ENCODE data around the gene RBX1.

GRCh38 chr22:40908895-40909294 lies 42.3 kb upstream of the RBX1 start:
- TF ChIP-seq CTCF (IDR thresholded peaks at IDR 0.05) (no peak), EZH2 (IDR thresholded peaks at IDR 0.05) (no peak)

Data from neural progenitor cell (in vitro differentiated cells).